Left lung (tissue), 10 donors: Measurements from ENCODE around the gene AQP3. TPM values are rescaled to one million over a fixed set of nuclear protein-coding genes. Genes with fewer than 3 reads are reported as not detected.
A peak's percentile ranks its signal among the peaks of the same experiment; 100 is the strongest.
"Not testable (repeated sequence)": the region's sequence is repeated elsewhere in the genome, so short reads cannot be mapped to it uniquely, and the experiment has no call there.

ENCODE experiments used
- ATAC-seq: fragments of 200-7000 bp; cut with Tn5 transposase; one replicate; pipeline ENCODE4 v1.9.1; 2020; ENCODE audit warnings: moderate library complexity
- DNase-seq, 4 donors: peaks; one replicate each; pipeline ENCODE4 v3.0.0-alpha.2; 2013 to 2020
- H3K27ac ChIP-seq, 2 donors: fragments of 200-600 bp; sonication (generic) in 1 of 2; one replicate each; pipeline versions ENCODE4 v1.5.0 to v1.8.0; 2020 to 2021
- H3K27me3 ChIP-seq, 2 donors: fragments of 200-600 bp; sonication (generic) in 1 of 2; one replicate each; pipeline versions ENCODE4 v1.5.0 to v1.8.0; 2020 to 2021
- H3K36me3 ChIP-seq, 2 donors: fragments of 200-600 bp; sonication (generic) in 1 of 2; one replicate each; pipeline versions ENCODE4 v1.5.0 to v1.8.0; 2020 to 2021
- H3K4me1 ChIP-seq, 2 donors: fragments of 200-600 bp; one replicate each; pipeline ENCODE4 v1.8.0; 2021
- H3K4me3 ChIP-seq, 2 donors: fragments of 200-600 bp; sonication (generic) in 1 of 2; one replicate each; pipeline versions ENCODE4 v1.5.0 to v1.8.0; 2020 to 2021; ENCODE audit warnings: mild to moderate bottlenecking in 1 of 2
- H3K9me3 ChIP-seq, 2 donors: fragments of 200-600 bp; sonication (generic) in 1 of 2; one replicate each; pipeline versions ENCODE4 v1.5.0 to v1.8.0; 2020 to 2021
- intact Hi-C, 2 donors: fragments of 100-400 bp; cut with DNase I; formaldehyde crosslinking; loops; one replicate each; pipeline versions ENCODE4 v1.11.2 to v1.14.2; 2022
- polyA plus RNA-seq, 6 donors: library from polyadenylated mRNA; unstranded; fragments of 120-200 nt; gene quantifications; one replicate each; pipeline ENCODE4 v1.2.1, GENCODE V29; 2013; ENCODE audit not compliant: insufficient read length in 6 of 6
- total RNA-seq, 2 donors: library from RNA; stranded (reverse); fragmentation: NEBNext Ultra II Directional; extraction: Animal tissue kit (Norgen Biotek cat#: 25700); gene quantifications; one replicate each; pipeline ENCODE4 v1.2.1, GENCODE V29; 2021
- TF ChIP-seq, protein P1 (sequence below), 2 donors: fragments of 200-600 bp; sonication (generic) in 1 of 2; IDR thresholded peaks; one replicate each; pipeline versions ENCODE4 v1.5.0 to v1.8.0; 2021; ENCODE audit warnings: antibody characterized with exemption in 2 of 2
- donor health status: DM: no; HTN: yes; CAD: no.
- donor health status: DM: no; HTN: no; CAD: no.

AQP3 gene
- total and polyA plus RNA-seq, 8 donors = 8.0 to 265 (median 28.0) TPM

DNA sequence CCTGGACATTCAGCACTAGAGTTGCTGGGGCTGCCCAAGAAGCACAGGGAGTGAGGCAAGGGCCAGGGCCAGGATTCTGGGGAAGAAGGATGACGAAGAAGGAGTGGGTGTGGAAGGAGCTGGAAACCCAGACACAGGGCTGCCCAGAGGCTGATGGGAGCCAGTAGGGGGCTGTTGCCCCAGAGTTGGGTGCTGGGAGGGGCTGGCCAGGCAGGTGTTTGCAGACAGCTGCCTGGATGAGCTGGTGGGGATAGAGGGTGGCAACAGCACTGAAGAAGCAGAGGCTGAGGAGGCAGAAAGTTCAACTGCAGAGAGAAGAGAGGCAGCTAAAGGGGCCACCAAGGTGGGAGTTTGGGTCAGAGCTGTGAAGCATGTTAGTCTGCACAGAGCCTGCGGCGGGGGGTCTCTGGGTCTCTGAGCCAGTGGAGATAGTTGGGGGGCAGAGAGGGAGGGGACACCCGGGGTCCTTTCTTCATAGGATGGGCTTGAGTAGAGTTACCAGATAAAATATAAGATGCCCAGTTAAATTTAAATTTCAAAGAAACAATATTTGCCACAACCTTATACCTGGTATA lies 42.5 kb downstream of the AQP3 start:
- Histone ChIP-seq H3K9me3 (no peaks in the 10 kb centered on the region), H3K36me3 (no peaks in the 10 kb centered on the region), H3K4me1 (peaks cover 5 to 14% of the 10 kb centered on the region in 2 donors), H3K4me3 (no peak overlapping the region), H3K27me3 (no peaks in the 10 kb centered on the region), H3K27ac (no peak overlapping the region)
- peak; percentile 39 for ATAC-seq
- TF ChIP-seq, protein P1, sequence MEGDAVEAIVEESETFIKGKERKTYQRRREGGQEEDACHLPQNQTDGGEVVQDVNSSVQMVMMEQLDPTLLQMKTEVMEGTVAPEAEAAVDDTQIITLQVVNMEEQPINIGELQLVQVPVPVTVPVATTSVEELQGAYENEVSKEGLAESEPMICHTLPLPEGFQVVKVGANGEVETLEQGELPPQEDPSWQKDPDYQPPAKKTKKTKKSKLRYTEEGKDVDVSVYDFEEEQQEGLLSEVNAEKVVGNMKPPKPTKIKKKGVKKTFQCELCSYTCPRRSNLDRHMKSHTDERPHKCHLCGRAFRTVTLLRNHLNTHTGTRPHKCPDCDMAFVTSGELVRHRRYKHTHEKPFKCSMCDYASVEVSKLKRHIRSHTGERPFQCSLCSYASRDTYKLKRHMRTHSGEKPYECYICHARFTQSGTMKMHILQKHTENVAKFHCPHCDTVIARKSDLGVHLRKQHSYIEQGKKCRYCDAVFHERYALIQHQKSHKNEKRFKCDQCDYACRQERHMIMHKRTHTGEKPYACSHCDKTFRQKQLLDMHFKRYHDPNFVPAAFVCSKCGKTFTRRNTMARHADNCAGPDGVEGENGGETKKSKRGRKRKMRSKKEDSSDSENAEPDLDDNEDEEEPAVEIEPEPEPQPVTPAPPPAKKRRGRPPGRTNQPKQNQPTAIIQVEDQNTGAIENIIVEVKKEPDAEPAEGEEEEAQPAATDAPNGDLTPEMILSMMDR (IDR thresholded peaks at IDR 0.05) = no peak
- no peak for DNase-seq
- intact Hi-C loops = no loop called here

DNA sequence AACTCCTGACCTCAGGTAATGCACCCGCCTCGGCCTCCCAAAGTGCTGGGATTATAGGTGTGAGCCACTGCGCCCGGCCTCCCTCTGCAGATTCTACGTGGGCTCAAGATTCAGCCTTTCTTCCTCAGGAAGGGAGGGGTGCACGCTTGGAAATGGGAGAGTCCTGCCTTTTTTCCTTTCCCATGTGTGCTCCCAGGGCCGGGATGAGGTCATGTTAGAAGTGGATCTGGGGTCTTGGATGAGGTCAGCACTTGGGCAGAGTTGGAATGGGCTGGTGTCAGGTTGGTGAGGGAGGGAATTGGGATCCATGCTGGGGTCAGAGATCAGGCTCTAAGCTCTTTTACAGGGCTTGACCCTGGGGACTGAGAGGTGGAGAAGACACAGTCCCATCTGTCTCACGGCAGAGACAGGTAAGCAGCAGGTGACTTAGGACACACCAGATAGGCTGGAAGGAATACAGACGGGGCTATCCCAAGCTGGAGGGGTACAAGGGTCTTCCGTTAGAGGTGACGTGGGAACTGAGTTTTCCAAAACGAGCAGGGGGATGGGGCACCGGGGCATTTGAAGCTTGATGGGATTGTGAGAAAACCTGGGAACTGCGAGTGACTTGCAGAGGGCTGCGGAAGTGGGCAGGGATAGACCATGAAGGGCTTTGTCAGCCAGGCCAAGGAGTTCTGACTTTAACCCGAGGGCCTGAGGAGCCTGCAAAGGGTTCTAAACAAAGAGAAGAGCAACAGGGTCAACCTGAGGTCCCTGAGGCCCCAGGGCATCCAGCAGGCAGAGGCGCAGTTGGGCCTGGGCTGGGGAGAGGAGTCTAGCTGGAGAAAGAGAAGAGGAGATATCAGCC lies 43.2 kb downstream of the AQP3 start:
- Histone ChIP-seq H3K36me3 (no peaks in the 10 kb centered on the region), H3K9me3 (no peaks in the 10 kb centered on the region), H3K4me1 (peaks cover 5 to 14% of the 10 kb centered on the region in 2 donors), H3K27me3 (no peaks in the 10 kb centered on the region), H3K4me3 (no peak overlapping the region), H3K27ac (no peak overlapping the region)
- intact Hi-C loops = no loop called here
- TF ChIP-seq, protein P1 (IDR thresholded peaks at IDR 0.05) = no peak
- no peak for DNase-seq
- ATAC-seq = no peak

DNA sequence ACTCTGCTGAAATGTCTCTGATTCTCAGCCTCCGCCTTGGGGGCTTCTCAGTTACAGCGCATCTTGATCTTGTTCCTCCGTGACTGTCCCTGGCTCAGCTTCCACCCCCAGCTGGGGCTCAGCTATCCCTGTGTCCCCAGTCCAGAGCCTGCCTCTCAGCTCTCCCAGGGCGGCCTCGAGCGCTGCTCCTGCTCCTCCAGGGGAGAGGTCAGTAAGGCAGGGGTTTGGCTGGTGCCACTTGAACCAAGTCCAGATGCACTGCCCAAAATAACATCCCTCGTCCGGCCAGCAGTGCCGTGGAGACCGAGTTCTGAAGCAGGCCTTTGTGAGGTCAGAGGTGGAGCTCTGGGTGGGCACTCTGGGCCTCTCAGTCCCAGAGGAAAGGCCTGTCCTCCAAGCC lies 45.0 kb downstream of the AQP3 start, which contains the start of gene AQP7:
TSS of gene AQP7 (minus strand) at position 198 of the 400 bp plus-strand sequence. CDS start 1,306 bp downstream, outside the sequence.
- H3K4me1 ChIP-seq = peaks cover 5 to 14% of the 10 kb centered on the region in 2 donors
- H3K4me3 ChIP-seq, H3K36me3 ChIP-seq, H3K27ac ChIP-seq, ATAC-seq, H3K27me3 ChIP-seq, intact Hi-C loops, H3K9me3 ChIP-seq: not testable (repeated sequence)
- peak in 1 of 4 donors; percentile 68 for DNase-seq

DNA sequence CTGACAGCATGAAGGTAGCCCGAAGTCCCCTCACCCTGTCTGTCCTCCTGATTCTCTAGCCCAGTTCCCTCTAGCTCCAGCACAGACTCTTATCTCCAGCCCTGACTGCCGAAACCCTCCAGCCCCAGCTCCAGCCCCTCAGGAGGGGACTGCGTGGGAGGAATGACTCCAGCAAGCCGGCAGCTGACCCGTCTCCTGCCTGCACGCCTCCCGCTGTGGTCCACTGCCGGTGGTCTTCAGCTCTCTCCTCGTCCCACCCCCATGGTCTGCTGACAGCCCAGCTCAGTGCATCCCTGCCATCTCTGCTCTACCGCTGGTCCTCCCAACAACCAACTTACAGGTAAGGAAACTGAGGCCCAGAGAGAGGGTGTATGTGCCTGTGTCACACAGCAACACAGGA lies 45.6 kb downstream of the AQP3 start:
- H3K4me1 ChIP-seq = peaks cover 5 to 14% of the 10 kb centered on the region in 2 donors
- peak in 1 of 4 donors; percentile 49 for DNase-seq
- H3K36me3 ChIP-seq, intact Hi-C loops, H3K4me3 ChIP-seq, H3K27me3 ChIP-seq, H3K27ac ChIP-seq, H3K9me3 ChIP-seq, ATAC-seq: not testable (repeated sequence)

DNA sequence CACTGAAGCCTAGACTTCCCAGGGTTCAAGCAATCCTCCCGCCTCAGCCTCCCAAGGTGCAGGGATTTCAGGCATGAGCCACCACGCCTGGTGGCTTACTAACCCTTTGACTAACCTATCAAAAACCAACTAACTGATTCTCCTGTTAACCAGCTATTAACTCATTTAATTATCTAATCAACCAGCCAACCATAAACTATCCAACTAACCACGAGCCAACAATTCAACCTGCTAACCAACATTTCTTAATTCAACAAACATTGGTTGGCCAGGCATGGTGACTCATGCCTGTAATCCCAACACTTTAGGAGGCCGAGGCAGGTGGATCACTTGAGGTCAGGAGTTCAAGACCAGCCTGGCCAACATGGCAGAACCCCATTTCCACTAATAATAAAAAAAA lies 48.3 kb downstream of the AQP3 start:
- H3K27me3 ChIP-seq, intact Hi-C loops, H3K36me3 ChIP-seq, H3K4me3 ChIP-seq, H3K9me3 ChIP-seq, H3K4me1 ChIP-seq, ATAC-seq, H3K27ac ChIP-seq: not testable (repeated sequence)
- peak in 1 of 4 donors; percentile 11 for DNase-seq

DNA sequence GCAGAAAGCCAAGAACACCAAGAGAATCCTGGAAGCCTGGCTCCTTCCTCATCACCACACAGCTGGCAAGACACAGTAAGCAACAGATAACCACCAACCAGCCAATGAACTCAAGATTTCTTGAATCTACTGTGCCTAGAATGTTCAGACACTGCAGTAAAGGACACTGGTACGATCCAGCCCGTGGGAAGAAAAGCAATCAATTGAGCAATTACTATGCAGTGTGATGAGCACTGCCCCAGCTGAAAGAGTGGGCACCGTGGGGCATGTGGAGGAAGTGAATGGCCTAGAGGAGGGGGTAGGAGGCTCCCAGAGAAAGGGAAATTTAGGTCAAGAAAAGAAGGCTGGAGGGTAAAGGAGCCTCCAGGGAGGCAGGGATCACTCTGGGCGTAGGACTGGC lies 49.6 kb downstream of the AQP3 start:
- H3K4me1 ChIP-seq, H3K9me3 ChIP-seq, intact Hi-C loops, DNase-seq, ATAC-seq, H3K27ac ChIP-seq, H3K27me3 ChIP-seq, H3K4me3 ChIP-seq, H3K36me3 ChIP-seq: not testable (repeated sequence)

DNA sequence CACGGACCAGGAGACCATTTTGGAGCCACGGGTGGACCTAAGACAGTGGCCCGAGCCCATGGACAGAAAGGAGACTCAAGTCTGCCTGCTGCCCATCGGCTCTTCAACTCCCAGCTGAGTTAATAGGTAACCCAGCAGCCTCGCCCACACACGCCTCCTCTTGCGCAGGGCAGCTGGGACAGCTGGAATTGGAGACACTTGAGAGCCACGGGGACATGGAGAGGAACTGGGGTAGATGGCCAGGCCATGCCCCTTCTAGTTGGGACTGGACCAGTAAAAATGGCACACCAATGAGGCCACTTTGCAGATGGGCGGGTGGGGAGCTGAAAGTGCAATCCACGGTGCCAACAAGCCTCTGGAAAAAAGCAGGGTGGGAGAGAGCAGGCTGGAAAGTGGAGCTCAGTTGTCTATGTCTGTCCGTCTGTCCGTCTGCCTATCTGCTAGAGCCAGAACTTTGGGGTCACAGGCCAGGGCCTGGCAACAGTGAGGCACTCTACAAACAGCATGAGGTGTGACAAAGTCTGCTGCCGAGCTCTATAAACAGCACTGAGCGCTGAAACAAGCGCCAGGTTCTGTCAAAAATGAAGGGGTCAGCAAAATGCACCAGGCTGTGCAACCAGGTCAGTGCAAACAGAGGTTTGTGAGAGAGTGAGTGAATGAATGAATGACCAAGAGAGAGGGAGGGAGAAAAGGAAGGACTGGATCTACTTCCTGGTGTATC lies 52.1 kb downstream of the AQP3 start:
- H3K9me3 ChIP-seq, intact Hi-C loops, H3K36me3 ChIP-seq, H3K4me3 ChIP-seq, H3K27me3 ChIP-seq, H3K27ac ChIP-seq: not testable (repeated sequence)
- H3K4me1 ChIP-seq = peaks cover 7 to 12% of the 10 kb centered on the region in 2 donors
- peak; percentile 24 for ATAC-seq
- peak in 3 of 4 donors; percentile 49 to 78 (median 75) for DNase-seq

DNA sequence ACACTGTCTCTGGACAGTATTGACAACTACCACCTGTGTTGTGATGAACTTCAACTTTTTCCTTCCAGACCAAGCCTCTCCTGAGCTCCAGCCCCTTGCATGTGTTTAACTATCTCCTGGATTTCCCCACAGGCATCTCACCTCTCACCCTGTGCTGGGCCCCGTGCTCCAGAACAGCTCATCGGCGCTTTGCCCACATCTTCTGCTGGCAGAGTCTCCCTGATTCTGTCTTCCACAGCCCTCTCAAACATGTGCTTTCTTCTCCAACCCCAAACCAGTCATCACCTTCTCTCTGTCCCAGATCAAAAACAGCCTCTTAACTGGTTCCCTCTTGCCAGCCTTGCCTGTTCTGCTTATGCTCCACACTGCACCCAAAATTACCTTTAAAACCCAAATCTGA lies 53.4 kb downstream of the AQP3 start:
- H3K4me1 ChIP-seq = peaks cover 7 to 12% of the 10 kb centered on the region in 2 donors
- H3K27ac ChIP-seq = not testable (repeated sequence)

More for the DNA sequence above, 53.4 kb downstream of the AQP3 start:
- DNase-seq = peak in 1 of 4 donors; percentile 7
- ATAC-seq, H3K27me3 ChIP-seq, H3K4me3 ChIP-seq, intact Hi-C loops, H3K9me3 ChIP-seq, H3K36me3 ChIP-seq: not testable (repeated sequence)
